ENCODE measurements around the gene NUDC. TPM values are rescaled to one million over a fixed set of nuclear protein-coding genes. Genes with fewer than 3 reads are reported as not detected.

NUDC gene
- total and polyA plus RNA-seq, 2 of the 13 experiments (the other 11 are each of a cell fraction or from before 2014, with no cell fraction given), result 34.7 to 104 TPM

DNA sequence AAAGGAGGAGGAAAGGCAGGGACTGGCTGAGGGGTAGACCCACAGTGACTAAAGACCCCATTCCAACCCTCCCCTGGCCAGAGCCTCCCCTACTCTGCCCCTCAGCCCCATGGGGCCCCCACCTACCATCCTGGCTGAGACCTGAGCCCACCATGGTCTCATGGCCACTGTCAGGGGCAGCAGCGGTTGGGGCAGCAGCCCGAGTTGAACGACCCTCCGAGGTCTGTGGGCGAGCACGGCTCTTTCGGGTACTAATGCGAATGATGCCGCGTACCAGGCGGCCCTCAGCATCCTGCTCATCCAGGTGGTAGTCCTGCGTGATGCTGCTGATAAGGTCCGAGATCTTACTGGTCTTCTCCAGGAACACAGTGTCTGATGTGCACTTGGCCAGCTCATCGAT, 29.7 kb downstream of the NUDC start:
- H3K36me3 ChIP-seq (replicated peaks in 1 of 2; ENCODE audit: control insufficient read depth in 1 of 2, insufficient read depth in 2 of 2, low read length in 2 of 2), result peaks cover under 1 to 2% of the 10 kb centered on the region in 2 experiments; a peak in 3 of 5 replicates
- no peak overlapping the region for H2AFZ ChIP-seq (ENCODE audit: low read length)
- no peaks in the 10 kb centered on the region for H3K27me3 ChIP-seq (ENCODE audit: control insufficient read depth in 1 of 2, insufficient read depth in 2 of 2, low read length in 2 of 2)
- no peak for FAIRE-seq
- H4K20me1 ChIP-seq (ENCODE audit: insufficient read depth, low read length), result no peaks in the 10 kb centered on the region
- ATAC-seq, result no peak; the same call in 2 of the 3 replicates
- no peaks in the 10 kb centered on the region for H3K9me3 ChIP-seq (ENCODE audit: low read length)
- H3K79me2 ChIP-seq (ENCODE audit: insufficient read depth, low read length), result no peaks in the 10 kb centered on the region
- no TSS peak for BruUV-seq (replicated peaks)
- WGBS (ENCODE audit: low lambda C conversion rate), result 100% methylated on average over 1 of the region's 14 CpGs
- DNase-seq (ENCODE audit: low spot score), result no peak
- intact Hi-C loops (cut with micrococcal nuclease; ENCODE audit: unreplicated experiment), result no loop called here
- peaks cover 49% of the 10 kb centered on the region for H3K4me1 ChIP-seq (ENCODE audit: insufficient read depth, low read length)
- no peak overlapping the region for H3K4me2 ChIP-seq (ENCODE audit: low read depth, low read length)
- in situ Hi-C loops (cut with HindIII; ENCODE audit: extremely low pct_ligation_motif_present, low pct_unique_long_range_greater_than_20kb), result no loop called here
- H3K9ac ChIP-seq (ENCODE audit: insufficient read depth, low read depth, low read length), result no peak overlapping the region
- CTCF ChIA-PET (ENCODE audit: low intra/inter-chr PET ratio, low total read pairs), result no interaction called here
- TF ChIP-seq RORA (CRISPR knock-in tag; IDR thresholded peaks at IDR 0.05) (no peak), AGO2 (optimal IDR thresholded peaks at IDR 0.05; ENCODE audit: low read depth, low read length) (peak; percentile 6)
- H3K4me3 ChIP-seq (replicated peaks in 1 of 3; ENCODE audit: insufficient read depth in 1 of 3, low read depth in 2 of 3, low read length in 3 of 3), result no peak overlapping the region
- POLR2A ChIA-PET, result interaction anchor here (1.0 kb wide), 1 partner anchor 51 kb away, joined by 5 read pairs; the partner anchor contains the start of gene GPATCH3
- no peak overlapping the region for H3K27ac ChIP-seq (ENCODE audit: extremely low read length, insufficient read depth, low read length)

DNA sequence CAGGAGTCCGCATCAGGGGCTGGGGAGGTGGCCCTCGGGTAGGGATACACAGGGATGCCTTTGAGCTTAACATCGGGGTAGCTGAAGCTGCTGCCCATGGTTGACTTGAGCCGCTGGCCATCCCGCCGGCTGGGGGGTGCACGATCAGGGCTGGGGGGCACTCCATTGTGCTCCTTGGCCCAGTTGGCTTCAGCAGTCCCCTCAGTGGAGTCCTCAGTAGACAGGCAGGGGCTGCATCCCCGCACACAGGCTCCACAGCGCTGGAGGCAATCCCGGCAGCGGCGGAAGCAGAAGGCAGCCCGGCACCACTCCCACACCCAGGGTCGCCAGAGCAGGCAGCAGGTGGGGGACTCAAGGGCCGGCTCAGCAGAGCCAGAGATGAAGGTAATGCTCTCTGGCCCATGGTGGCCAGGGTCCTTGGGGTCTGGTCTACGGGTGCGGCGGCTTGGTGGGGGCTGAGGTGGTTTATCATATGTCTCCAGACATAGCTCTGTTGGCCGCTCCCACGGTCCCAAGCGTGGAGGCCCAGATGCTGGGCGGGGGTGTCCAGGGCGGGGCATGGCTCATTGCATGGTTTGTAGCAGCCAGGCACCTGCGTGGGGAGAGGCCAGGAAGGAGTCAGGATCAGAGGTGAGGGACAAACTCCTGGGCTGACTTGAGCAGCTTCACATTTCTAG, 30.4 kb downstream of the NUDC start:
- TF ChIP-seq, protein P1, sequence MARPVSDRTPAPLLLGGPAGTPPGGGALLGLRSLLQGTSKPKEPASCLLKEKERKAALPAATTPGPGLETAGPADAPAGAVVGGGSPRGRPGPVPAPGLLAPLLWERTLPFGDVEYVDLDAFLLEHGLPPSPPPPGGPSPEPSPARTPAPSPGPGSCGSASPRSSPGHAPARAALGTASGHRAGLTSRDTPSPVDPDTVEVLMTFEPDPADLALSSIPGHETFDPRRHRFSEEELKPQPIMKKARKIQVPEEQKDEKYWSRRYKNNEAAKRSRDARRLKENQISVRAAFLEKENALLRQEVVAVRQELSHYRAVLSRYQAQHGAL (CRISPR knock-in tag; IDR thresholded peaks at IDR 0.05; ENCODE audit: not compliant biosample characterization), result no peak
- TF ChIP-seq, protein P2, sequence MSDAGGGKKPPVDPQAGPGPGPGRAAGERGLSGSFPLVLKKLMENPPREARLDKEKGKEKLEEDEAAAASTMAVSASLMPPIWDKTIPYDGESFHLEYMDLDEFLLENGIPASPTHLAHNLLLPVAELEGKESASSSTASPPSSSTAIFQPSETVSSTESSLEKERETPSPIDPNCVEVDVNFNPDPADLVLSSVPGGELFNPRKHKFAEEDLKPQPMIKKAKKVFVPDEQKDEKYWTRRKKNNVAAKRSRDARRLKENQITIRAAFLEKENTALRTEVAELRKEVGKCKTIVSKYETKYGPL (CRISPR knock-in tag; IDR thresholded peaks at IDR 0.05), result no peak
- TF ChIP-seq, protein P3, sequence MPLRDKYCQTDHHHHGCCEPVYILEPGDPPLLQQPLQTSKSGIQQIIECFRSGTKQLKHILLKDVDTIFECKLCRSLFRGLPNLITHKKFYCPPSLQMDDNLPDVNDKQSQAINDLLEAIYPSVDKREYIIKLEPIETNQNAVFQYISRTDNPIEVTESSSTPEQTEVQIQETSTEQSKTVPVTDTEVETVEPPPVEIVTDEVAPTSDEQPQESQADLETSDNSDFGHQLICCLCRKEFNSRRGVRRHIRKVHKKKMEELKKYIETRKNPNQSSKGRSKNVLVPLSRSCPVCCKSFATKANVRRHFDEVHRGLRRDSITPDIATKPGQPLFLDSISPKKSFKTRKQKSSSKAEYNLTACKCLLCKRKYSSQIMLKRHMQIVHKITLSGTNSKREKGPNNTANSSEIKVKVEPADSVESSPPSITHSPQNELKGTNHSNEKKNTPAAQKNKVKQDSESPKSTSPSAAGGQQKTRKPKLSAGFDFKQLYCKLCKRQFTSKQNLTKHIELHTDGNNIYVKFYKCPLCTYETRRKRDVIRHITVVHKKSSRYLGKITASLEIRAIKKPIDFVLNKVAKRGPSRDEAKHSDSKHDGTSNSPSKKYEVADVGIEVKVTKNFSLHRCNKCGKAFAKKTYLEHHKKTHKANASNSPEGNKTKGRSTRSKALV (CRISPR knock-in tag; IDR thresholded peaks at IDR 0.05), result no peak
- TF ChIP-seq ZNF136 (CRISPR knock-in tag; IDR thresholded peaks at IDR 0.05; ENCODE audit: low read depth) (no peak), GTF2F1 (IDR thresholded peaks at IDR 0.05; ENCODE audit: low read length) (no peak), ZNF557 (CRISPR knock-in tag; IDR thresholded peaks at IDR 0.05) (no peak), FOXC1 (CRISPR knock-in tag; IDR thresholded peaks at IDR 0.05; ENCODE audit: borderline replicate concordance) (no peak), ZNF746 (CRISPR knock-in tag; IDR thresholded peaks at IDR 0.05) (no peak), ZNF17 (CRISPR knock-in tag; IDR thresholded peaks at IDR 0.05) (no peak), CBFB (CRISPR knock-in tag; IDR thresholded peaks at IDR 0.05) (no peak), ZNF274 (CRISPR knock-in tag; IDR thresholded peaks at IDR 0.05) (no peak)
- TF ChIP-seq, protein P4, sequence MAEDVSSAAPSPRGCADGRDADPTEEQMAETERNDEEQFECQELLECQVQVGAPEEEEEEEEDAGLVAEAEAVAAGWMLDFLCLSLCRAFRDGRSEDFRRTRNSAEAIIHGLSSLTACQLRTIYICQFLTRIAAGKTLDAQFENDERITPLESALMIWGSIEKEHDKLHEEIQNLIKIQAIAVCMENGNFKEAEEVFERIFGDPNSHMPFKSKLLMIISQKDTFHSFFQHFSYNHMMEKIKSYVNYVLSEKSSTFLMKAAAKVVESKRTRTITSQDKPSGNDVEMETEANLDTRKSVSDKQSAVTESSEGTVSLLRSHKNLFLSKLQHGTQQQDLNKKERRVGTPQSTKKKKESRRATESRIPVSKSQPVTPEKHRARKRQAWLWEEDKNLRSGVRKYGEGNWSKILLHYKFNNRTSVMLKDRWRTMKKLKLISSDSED (CRISPR knock-in tag; IDR thresholded peaks at IDR 0.05), result no peak
- Histone ChIP-seq H2AFZ (ENCODE audit: low read length) (no peak overlapping the region), H3K4me2 (ENCODE audit: low read depth, low read length) (no peak overlapping the region), H3K4me3 (replicated peaks in 1 of 3; ENCODE audit: insufficient read depth in 1 of 3, low read depth in 2 of 3, low read length in 3 of 3) (no peak overlapping the region), H3K27me3 (ENCODE audit: control insufficient read depth in 1 of 2, insufficient read depth in 2 of 2, low read length in 2 of 2) (no peaks in the 10 kb centered on the region), H3K27ac (ENCODE audit: extremely low read length, insufficient read depth, low read length) (no peak overlapping the region), H3K4me1 (ENCODE audit: insufficient read depth, low read length) (peaks cover 44% of the 10 kb centered on the region), H4K20me1 (ENCODE audit: insufficient read depth, low read length) (no peaks in the 10 kb centered on the region), H3K9ac (ENCODE audit: insufficient read depth, low read depth, low read length) (no peak overlapping the region), H3K36me3 (replicated peaks in 1 of 2; ENCODE audit: control insufficient read depth in 1 of 2, insufficient read depth in 2 of 2, low read length in 2 of 2) (no peaks in the 10 kb centered on the region; a peak in 2 of 5 replicates), H3K79me2 (ENCODE audit: insufficient read depth, low read length) (no peaks in the 10 kb centered on the region), H3K9me3 (ENCODE audit: low read length) (no peaks in the 10 kb centered on the region)
- BruUV-seq (replicated peaks), result no TSS peak
- in situ Hi-C loops (cut with HindIII; ENCODE audit: extremely low pct_ligation_motif_present, low pct_unique_long_range_greater_than_20kb), result no loop called here
- CTCF ChIA-PET (ENCODE audit: low intra/inter-chr PET ratio, low total read pairs), result no interaction called here
- FAIRE-seq, result no peak
- 96% methylated on average over 5 of the region's 24 CpGs for WGBS (ENCODE audit: low lambda C conversion rate)
- POLR2A ChIA-PET, result no interaction called here
- ATAC-seq, result no peak
- no peak for DNase-seq (ENCODE audit: low spot score)
- intact Hi-C loops (cut with micrococcal nuclease; ENCODE audit: unreplicated experiment), result no loop called here

Measured in HepG2 (cell line).